ENCODE results near the gene DHDDS.

DNA sequence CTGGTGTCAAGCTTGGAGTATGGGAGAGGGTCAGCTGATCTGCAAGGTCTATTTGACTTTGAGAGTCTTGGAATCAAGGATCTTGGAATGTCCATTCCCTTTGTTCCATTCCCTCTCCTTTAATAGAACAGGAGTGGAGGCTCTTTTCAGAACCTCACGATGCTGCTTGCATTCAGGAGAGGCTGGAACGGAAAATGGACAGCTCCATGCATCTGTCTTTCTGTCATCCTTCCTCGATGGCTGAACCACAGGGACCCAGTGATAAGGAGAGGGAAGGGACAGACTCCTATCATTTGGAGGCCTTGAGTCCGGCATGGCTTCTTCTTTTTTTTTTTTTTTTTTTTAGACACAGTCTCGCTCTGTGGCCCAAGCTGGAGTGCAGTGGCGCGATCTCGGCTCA is 36.4 kb upstream of the DHDDS start:
- TF ChIP-seq, protein P1, sequence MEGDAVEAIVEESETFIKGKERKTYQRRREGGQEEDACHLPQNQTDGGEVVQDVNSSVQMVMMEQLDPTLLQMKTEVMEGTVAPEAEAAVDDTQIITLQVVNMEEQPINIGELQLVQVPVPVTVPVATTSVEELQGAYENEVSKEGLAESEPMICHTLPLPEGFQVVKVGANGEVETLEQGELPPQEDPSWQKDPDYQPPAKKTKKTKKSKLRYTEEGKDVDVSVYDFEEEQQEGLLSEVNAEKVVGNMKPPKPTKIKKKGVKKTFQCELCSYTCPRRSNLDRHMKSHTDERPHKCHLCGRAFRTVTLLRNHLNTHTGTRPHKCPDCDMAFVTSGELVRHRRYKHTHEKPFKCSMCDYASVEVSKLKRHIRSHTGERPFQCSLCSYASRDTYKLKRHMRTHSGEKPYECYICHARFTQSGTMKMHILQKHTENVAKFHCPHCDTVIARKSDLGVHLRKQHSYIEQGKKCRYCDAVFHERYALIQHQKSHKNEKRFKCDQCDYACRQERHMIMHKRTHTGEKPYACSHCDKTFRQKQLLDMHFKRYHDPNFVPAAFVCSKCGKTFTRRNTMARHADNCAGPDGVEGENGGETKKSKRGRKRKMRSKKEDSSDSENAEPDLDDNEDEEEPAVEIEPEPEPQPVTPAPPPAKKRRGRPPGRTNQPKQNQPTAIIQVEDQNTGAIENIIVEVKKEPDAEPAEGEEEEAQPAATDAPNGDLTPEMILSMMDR (IDR thresholded peaks at IDR 0.05): no peak
- no peak for TF ChIP-seq POLR2A (IDR thresholded peaks at IDR 0.05)
